CD4-positive, alpha-beta T cell treated with Interferon alpha-2 for 1 hour (primary cell): Measurements from ENCODE around the gene COL26A1.
"Not testable (repeated sequence)": the region's sequence is repeated elsewhere in the genome, so short reads cannot be mapped to it uniquely, and the experiment has no call there.

ENCODE experiments used
- DNase-seq, 2 donors: peaks; one replicate each; pipeline ENCODE4 v3.0.0-alpha.2; 2020 to 2022

COL26A1 gene

DNA sequence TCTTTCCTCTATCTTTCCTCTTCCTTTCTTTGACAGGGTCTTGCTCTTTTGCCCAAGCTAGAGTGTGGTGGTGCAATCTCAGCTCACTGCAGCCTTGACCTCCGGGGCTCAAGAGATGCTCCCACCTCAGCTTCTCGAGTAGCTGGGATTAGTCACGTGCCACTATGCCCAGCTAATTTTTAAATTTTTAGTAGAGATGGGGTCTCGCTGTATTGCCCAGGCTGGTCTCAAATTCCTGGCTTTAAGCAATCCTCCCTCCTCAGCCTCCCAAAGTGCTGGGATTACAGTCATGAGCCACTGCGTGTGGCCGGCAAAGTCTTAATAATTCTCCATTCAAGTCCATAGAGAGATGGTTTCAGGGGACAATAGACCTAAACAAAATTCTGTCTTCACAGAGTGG lies 40.2 kb downstream of the COL26A1 start:
- DNase-seq = no peak

- DNase-seq = no peak
Observed at GRCh38 chr7:101405474-101406067, 42.9 kb downstream of the COL26A1 start.

- peak; percentile 12 to 32 for DNase-seq
Observed at GRCh38 chr7:101410743-101411507, 48.2 kb downstream of the COL26A1 start.

DNA sequence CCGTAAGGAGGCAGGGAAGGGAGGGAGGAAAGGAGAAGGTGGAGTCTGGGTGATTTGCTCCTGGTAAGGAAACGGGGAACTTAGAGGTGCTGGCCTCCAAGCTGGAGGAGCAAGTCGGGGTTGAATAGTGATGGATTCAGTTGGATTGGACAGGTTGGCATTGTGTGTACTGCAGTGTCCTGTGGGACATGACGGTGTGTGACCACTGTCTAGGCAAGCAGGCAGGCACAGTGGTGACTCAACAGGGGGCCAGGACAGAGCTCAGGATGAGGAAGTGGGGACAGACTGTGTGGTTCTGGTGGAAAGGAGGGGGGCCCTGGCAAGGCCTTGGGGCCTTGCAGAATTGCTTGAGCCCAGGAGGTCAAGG lies 48.8 kb downstream of the COL26A1 start:
- DNase-seq = peak in 1 of 2 donors; percentile 9

DNA sequence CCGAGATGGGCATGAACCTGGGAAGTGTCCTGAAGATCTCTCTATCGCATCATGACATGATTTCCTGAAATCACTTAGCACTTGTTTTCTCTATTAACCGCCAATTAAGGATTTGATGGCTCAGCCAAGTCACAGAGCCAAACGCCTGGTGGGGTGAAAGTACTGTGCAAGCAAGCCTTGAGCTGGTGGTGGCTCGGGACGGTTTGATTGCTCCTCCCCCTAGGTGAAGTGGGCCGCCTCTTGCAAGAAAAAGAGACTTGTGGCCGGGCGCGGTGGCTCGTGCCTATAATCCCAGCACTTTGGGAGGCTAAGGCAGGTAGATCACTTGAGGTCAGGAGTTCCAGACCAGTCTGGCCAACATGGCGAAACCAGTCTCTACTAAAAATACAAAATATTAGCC lies 50.3 kb downstream of the COL26A1 start:
- DNase-seq = no peak

DNA sequence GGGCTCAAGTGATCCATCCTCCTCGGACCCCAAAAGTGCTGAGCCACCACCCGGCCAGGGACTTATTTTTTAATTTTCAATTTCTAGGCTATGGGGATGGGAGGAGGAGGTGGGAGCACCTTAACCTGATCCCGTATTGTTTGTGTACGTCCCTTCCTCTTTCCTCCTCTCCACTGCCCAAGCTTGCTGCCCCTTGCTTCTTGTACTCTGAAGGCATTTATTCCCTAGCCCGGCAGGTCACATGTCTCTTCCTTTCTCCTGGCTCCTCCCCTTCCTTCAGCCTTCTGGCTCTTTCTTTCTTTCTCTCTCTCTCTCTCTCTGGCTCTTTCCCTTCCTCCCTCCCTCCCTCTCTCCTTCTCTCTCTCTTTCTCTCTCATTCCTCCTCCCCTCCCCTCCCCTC lies 56.0 kb downstream of the COL26A1 start:
- DNase-seq = no peak

DNA sequence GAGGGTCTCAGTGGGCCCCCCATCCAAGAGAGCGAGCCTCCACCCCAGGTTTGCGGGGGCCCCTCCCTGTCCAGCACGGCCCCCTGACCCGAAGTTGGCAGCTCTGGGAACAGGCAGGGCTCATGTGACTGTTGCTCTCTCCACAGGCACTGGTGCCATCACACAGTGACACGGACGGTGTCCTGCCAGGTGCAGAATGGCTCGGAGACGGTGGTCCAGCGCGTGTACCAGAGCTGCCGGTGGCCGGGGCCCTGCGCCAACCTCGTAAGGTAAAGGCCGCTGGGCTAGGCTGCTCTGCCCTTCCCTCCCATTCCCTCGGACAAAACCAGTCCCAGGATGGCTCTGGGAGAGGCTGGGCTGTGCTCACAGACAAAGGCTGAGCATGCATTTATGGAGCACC lies 57.2 kb downstream of the COL26A1 start:
- no peak for DNase-seq

GRCh38 chr7:101420436-101420835 lies 57.8 kb downstream of the COL26A1 start:
- no peak for DNase-seq

DNA sequence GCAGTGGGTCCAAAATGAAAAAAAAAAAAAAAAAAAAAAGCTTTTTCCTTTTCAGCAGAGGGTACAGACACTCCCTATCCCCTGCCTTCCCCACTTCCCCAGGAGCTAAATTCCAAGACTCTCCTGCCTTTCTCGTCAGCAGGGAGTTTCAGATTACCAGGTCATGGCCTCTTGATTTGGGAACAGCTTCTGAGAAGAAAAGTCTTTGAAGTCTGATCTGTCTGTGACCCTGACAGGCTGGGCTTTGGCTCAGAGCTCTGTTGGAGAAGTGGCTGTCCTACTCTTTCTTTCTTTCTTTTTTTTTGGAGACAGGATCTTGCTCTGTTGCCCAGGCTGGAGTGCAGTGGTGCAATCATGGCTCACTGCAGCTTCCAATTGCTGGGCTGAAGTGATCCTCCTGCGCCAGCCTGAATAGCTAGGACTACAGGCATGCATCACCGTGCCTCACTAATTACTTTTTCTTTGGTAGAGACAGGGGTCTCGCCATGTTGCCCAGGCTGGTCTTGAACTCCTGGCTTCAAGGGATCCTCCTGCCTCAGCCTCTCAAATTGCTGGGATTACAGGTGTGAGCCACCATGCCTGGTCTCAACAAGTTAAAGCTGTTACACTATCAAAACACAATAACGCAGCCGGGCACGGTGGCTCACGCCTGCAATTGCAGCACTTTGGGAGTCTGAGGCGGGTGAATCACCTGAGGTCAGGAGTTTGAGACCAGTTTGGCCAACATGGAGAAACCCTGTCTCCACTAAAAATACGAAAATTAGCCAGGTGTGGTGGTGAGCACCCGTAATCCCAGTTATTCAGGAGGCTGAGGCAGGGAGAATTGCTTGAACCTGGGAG lies 59.9 kb downstream of the COL26A1 start:
- DNase-seq = no peak

DNA sequence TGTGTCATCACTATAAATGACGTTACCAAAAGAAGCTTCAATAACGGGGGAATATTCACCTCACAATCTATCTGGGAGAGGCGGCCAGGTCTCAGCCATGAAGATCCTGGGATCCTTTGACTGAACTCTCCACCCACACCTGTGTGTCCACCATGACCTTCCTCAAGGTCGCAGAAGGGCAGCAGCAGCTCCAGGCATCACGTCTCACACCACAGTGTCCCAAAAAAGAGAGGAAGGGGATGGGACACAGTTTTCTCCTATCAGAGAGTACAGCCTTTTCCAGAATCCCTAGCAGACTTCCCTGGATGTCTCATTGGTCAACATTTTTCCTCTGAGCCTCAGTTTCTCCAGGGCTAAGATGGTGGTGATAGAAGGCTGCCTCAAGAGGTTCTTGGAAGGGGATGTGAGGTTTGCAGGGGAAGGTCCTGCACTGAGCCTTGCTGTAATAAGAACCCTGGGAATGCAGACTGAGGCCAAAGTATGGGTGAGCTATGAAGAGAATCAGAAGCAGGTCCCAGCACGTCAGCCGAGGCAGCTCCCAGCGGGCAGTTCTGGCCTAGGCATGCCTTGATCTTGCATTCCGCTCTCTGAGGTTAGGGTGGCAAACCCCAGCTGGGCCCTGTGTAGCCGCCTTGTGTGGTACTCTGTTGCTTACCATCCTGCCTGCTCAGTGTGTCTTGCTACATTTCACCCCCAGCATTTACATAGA lies 63.8 kb downstream of the COL26A1 start:
- DNase-seq = no peak

DNA sequence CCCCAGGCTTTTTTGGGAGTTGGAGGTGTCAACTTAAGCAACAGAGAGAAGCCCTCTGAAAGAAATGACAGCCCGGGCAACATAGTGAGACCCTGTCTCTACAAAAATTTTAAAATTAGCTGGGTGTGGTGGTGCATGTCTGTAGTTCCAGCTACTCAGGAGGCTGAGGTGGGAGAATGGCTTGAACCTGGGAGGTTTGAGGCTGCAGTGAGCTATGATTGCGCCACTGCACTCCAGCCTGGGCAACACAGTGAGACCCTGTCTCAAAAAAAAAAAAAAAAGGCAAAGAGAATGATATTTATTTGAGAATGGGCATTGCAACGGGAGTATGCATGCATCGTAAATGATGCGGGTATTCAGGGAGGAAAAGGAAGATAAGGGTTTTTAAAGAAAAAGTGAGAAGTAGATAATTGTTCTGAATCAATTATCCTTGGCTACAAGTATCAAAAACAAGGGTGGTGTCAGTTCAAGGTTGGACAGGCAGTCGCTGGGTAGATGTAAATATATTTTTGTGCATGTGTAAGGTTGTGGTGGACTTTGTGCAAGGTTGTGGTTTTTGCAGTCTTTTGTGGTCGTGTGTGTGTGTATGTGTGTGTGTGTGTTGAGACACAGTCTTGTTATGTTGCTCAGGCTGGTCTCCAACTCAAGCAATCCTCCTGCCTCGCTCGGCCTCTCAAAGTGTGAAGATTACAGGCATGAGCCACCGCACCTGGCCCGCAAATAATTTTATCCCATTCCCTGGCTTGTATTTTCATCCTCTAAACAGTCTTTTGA lies 65.6 kb downstream of the COL26A1 start:
- DNase-seq = no peak

DNA sequence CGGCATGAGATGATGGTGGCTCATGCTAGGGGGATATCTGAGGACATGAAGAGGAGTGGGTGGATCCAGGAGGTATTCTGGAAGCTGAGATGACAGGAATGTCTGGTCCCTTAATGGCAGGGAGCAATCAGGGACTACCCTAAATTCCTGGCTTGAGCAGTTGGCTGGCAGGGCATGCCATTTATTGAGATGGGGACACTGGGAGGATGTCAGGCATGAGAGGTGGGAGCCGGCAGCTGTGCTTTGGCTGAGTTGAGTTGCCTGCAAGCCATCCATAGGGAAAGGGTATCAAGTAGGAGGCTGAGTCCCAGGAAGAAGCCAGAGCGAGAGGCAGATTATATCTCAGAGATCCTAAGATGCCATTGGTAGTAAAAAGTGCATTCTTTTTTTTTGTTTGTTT lies 69.6 kb downstream of the COL26A1 start:
- DNase-seq = no peak

GRCh38 chr7:101433688-101434087 lies 71.0 kb downstream of the COL26A1 start:
- no peak for DNase-seq

- DNase-seq = not testable (repeated sequence)
Observed at GRCh38 chr7:101434155-101434554, 71.5 kb downstream of the COL26A1 start.

DNA sequence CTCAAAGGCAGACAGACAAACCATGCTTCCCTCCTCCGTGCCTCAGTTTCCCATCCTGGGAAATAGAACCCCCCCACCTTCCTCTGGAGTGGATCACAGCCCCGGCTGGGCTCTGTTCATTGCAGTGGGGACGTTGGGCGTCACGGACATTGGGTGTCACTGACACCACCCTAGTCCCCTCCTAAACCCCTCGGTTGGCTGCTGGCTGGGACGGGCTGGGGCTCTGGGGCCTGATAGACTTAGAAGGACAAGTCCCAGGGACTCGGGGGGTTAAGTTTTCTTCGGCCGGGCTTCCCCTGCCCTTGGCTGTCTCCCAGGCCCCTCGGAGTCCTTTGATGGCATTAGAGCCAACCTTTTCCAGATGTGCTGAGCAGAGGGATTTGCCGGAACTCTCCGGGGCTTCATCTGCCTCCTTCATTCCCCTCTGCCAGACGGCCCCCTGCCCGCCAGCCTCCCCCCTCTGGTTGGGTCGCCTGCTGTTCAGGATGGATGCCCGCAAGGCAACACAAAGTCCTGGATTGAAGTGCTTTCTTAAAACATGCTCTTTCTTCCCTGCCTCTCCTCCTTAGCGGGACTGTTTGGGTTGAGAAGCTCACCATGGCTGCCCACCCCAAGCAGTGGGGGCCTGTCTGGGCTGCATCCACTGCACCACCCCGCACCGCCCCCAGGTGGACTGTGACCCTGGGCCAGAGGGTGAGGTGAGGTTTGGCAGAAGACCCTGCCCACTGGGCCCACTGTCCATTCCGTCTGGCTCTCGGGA lies 73.0 kb downstream of the COL26A1 start:
- DNase-seq = no peak

DNA sequence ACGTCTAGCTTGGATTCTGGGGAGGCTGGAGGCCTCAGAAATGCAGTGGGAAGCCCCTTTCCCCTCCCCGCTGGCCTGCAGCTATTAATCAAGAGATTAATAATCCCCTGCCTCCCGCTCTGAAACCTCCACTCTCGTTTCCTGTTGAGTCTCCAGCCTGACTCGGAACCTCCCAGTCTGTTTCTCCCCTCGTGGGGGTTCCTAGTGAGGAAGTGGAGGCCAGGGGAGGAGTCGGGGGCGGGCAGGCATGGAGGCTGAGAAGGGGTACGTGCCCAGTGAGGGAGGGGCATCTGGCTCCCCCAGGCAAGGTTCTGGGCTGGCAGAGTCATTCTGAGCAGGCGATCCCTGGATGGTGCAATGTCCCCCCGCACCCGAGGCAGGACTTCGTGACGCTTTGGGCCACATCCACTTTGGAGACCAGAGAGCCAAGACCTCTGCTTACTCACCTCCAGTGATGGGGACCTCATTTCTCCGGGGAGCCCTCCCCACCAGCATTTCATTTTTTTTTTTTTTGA lies 73.6 kb downstream of the COL26A1 start:
- no peak for DNase-seq

DNA sequence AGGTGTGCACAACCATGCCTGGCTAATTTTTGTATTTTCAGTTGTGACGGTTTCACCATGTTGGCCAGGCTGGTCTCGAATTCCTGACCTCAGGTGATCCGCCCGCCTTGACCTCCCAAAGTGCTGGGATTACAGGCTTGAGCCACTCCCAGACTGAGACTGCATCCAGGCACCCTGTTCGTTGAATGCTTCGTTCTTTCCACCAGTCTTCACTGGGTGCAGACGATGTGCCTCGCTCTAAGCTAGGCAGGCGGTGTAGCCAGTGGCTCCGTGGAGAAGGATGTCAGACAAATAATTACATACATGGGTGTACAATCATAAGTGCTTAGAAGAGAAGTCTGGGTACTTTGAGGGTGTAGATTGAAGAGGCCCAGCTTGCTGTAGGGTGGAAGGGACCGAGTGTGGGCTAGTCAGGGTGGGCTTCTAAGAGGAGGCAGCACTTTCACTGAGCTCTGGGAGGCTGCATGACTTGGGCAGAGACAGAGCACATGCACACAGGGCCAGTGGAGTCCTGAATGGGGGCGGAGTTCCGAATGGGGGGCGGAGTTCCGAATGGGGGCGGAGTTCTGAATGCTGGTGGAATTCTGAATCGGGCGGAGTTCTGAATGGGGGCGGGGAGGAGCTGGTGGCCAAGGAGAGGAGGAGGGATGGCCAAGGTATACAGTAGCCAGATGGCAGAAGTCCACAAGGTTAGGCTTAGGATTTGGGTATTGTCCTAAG lies 74.3 kb downstream of the COL26A1 start:
- no peak for DNase-seq

GRCh38 chr7:101441890-101442289 lies 79.2 kb downstream of the COL26A1 start:
- DNase-seq = no peak

- DNase-seq = no peak
Observed at GRCh38 chr7:101442426-101443070, 79.9 kb downstream of the COL26A1 start.

DNA sequence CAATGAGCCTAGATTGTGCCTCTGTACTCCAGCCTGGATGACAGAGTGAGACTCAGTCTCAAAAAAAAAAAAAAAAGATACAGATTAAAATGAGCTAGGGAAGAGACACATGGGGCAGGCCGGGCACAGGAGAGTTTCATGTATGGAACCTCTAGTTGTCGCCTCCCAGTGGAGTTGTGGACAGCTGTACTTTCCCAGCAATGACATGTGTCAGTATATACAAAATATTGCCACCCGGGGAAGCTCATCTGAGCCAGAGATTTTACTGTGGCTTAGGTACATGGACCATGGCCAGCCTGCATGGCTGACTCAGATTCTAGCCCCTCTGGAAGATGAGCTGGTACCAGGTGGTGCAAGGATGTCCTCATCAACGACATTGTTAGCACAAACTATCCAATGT lies 87.4 kb downstream of the COL26A1 start:
- DNase-seq = no peak
